DMS153 treated with DMSO at 0.1 percent for 48 hours (cell line): ENCODE measurements around the gene TCN2.
"Not testable (repeated sequence)": the region's sequence is repeated elsewhere in the genome, so short reads cannot be mapped to it uniquely, and the experiment has no call there.

Experiments
- DNase-seq: peaks from one replicate; lab custom pipeline; 2025; ENCODE audit not compliant: unreplicated experiment; lab: John Stamatoyannopoulos, UW

Gene TCN2

DNA sequence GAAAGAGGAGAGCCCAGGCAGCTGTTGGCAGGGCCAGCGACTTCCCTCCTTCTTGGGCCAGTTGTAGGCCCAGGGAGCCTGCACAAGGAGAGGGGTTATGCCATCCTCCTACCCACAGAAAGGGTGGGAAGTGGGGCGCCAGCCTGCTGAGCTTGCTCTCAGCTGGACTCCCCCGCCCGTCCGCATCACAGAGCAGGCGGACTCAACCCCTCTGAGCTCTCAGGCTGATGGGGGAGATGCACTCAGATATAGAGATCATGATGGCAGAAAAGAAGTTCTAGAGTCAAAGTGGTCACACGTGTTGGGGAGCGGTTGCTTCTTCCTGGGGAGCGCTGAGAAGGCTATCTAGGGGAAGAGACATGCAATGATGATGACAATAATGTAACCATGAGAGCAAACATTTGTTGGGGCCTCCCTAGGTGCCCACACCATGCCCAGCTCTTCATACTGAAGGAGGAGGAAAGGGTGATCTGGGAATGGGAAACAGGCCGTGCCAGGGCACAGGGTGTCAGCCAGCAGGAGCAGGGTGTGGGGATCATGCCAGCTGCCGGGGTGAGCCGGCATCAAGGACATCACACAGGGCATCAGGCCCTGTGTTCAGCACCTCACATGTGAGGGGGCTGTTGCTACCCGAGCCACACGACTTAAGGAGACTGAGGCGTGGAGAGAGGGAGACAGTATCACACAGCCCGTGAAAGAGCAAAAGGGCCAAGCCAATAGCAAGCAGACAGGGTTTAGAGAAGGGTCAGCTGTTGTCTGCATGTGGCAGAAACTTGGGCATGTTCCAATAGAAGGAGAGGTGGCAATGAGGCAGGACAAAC, 36.3 kb downstream of the TCN2 start:
- no peak for DNase-seq

DNA sequence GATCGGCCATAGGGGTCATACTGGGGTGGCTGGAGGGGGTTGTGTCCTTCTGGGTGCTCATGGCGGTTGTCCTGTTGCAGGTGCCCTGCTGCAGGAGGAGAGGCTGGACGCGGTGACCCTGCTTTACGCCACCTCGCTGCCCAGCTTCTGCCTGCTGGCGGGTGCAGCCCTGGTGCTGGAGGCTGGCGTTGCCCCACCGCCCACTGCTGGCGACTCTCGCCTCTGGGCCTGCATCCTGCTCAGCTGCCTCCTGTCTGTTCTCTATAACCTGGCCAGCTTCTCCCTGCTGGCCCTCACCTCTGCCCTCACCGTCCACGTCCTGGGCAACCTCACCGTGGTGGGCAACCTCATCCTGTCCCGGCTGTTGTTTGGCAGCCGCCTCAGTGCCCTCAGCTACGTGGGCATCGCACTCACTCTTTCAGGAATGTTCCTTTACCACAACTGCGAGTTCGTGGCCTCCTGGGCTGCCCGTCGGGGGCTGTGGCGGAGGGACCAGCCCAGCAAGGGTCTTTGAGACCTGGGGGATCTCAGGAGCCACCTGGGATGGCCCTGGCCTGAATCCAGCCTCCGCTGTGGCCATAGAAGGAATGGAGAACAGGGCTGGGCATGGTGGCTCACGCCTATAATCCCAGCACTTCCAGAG, 39.7 kb downstream of the TCN2 start:
- no peak for DNase-seq

DNA sequence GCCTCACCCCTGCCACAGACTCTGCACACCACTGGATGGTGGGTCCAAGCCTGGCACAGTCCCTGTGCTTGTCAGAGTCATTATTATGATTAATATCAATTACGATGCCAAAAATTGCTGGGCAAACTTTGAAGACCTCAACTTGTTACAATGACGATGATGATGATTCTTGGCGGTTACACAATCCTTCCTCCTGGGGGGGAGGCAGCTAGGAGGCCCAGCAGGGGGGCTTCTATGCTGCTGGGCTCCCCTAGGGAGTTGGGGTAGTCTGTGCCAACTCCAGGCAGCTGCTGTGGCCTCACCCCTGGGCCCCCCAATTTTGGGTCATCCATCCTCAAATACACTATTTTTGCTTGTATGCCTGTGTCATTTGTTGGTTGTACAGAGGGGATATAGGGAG, 40.6 kb downstream of the TCN2 start:
- DNase-seq, result no peak

DNA sequence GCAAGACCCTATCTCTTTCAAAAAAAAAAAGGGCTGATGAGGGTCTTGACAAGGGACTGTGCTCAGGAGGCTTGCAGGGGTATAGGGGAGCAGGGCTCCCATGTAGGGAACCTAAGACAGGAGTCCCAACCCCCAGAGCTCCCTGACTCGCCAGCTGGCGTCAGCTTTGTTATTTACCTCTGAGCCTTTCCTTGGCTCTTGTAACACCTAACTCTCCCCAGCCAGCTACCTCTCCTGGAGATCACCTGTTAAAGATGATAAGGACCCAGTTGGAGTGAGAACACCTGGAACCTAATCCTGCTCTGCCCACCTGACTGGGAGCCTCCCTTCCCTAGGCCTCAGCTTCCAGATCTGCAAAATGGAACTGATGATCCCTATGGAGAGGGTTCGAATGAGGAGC, 41.9 kb downstream of the TCN2 start:
- no peak for DNase-seq

DNA sequence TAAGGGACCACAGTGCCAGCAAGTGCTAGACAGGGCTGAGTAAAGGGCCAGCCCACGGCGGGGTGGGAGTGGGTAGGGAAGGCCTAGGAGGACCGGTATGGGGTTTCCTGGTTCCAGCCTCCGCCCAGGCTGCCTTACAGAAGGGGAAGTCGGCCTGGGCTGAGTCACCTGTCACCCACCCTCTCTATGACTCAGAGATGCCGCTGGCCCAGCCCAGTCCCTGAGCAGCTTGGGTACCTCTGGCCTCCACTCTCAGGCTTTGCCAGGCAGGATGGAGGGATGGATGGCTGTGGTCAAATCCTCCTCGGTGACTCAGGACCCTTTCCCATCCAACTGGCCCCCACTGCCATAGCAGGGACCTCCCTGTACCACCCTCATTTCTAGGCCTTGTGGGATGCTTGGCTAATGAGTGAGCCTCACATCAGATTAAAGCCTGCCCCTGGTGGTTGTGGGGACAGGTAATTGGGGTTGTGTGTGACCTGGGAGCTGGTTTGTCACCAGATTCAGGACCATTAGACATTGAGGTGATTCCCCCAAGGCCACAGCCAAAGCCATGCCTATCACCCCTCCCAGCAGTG, 42.5 kb downstream of the TCN2 start:
- DNase-seq, result no peak

DNA sequence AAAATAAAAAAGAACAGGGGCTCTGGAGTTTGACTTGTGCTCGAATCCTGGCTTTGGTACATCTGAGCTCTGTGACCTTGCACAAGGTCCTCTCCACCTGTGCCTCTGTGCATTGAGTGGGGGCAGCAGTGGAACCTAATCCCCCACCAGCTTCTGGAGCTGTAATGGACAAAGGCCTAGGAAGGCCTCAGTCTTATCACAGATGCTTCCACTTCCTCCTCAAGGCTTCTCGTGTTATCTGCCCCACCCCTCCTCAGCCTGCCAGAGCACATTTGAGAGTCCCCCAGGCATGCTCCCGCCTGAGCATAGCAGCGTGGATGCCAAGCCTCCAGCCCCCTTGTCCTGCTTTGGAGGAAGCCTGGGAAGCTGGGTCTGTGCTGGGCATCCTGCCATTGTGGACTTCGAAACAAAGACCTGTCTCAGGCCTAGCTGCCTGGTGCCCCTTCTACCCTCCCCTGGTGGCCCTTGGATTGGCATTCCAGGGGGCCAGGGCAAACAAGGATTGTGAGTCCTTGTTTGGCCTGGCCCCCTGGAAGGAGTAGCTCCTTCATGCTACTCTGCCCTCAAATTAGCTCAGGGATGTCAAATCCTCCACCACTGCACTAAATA, 43.6 kb downstream of the TCN2 start:
- no peak for DNase-seq

DNA sequence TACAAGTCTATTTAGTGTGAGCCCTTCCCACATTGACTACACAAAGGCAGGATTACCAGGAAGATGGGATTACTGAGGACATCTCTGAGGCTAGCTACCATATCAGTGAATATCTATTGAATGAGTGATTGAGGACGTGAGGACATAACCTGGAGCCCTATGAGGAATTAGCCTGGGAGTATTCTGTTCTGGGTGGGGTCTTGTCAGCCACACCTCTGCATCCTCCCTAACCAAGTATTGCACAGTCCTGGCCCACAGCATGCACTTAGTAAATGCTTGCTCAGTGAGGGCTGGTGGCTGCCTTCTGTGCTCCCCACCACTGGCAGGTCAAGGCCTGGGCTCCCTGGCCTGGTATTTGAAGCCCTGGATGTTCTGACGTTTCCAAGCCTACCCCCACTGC, 45.9 kb downstream of the TCN2 start:
- no peak for DNase-seq

DNA sequence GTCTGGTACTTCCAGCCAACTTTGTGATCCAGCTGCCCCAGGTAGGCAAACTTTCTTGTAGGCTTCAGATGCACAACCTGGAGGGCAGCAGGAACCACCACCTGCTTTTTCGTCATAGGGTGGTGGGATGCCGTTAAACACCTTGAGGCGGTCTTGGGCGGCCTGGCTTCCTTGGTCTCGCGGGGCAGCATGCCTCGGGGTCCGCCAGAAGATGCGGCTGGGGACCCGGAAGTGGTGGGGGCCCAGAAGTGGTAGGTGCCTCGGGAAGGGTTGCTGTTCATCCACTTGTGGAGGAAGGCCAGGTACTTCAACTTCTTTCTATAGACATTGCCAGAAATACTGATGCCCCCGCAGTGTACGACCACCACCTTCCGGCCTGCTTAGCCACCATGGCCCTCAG, 47.4 kb downstream of the TCN2 start:
- DNase-seq, result no peak

DNA sequence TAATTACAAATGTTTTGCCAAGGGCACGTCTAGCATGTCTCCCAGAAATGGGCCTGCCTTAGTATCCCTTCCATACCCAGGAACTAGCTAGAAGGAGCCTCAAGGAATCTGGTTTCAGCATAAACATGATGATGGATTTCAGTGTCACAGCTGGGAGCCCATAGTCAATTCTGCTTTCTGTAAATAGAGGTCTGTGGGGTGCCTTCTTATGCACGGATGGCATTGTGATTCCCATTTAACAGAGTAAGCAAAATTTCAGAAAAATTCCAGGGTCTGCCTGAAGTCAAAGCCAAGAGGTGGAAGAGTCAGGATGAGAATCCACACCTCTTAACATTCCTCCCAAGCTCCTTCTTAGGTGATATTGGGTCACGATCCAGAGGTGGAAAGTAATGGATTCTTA, 48.6 kb downstream of the TCN2 start:
- DNase-seq, result no peak

DNA sequence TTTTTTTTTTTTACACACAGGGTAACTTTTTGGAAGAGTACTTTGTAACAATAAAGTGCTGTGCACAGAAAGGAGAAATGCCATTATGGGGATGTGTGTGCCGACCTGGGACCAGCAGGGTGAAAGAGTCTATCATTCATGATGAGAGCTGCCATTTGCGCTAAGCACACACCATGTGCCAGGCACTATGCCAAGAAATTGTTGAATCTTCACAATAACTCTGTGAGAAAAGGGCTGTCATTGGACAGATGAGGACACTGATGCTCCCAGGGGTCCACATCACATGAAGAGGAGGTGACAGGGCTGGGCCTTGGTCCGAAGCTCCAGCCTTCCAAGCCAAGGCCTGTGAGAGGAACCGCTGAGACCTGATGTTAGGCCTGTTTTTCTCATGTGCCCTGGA, 55.1 kb downstream of the TCN2 start:
- peak; percentile 38 for DNase-seq

DNA sequence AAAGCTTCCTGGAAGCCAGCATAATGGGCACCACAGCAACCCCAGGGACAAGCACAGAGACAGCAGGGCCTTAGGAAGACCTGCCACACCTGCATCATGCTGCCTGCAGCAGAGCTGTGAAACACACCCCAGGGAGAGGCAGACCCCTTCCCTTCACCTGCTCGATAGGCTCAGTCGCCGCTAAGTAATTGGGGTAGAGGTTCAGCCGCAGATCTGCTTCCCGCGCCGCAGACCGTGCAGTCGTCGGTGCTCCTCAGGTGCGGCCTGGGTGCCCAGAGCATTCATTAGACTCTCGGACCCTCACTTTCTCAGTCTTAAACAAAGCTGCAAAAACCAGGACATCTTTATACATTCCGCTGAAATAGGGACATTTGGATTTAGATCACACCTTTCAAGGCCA, 57.8 kb downstream of the TCN2 start:
- no peak for DNase-seq

DNA sequence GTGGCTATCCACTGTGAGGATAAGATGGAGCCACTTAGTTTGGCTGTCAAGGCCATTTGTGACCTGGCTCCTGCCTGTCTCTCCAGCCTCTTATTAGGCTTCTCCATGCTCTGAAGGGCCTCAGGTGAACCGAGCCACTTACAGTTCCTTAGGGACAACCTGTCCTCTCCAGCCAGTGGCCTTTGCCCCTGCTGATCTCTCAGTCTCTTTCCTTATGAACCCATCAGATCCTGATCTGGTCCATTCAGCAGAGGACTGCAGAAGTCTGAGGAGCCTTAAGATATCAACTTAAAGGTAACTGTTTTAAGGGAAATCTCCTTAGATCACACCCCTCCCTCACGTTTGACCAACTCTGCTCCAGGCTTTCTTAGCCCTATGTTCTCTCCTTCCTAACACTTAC, 58.3 kb downstream of the TCN2 start:
- no peak for DNase-seq

DNA sequence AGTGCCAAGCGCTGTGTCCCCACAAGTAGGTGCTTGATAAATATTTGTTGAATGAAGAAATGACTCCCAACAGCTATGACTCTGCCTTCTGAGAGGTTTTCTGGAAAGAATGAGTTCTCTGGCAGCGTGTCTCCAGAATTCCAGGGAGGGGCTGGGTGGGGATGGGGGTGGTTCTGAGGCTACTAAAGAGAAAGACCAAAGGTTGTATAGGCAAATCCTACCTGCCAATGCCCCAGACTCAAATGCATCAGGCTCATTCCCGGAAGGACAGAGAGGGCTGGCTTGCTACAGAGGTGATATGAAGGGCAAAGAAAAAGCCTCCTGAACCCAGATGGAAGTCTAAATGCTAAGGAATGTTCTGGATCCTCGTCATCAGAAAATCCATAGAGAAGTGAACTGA, 58.8 kb downstream of the TCN2 start:
- DNase-seq, result no peak

DNA sequence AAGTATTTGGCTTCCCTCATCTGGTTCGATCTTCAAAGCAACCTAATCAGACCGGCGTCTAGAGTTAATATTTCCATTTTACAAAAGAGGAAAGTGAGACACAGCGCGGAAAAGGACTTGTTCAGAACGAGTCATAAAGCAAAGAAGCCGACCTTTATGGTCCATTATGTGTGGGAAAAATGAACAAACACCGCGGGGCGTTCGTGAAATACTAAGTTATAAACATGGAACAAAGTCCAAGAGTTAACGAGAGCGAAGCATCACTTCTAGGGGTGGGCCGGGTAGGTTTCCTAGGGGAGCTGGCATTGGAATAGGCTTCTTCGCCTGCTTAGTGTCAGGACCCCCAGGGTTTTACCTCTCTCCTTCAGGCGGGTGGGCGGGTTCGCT, 60.1 kb downstream of the TCN2 start:
- no peak for DNase-seq

DNA sequence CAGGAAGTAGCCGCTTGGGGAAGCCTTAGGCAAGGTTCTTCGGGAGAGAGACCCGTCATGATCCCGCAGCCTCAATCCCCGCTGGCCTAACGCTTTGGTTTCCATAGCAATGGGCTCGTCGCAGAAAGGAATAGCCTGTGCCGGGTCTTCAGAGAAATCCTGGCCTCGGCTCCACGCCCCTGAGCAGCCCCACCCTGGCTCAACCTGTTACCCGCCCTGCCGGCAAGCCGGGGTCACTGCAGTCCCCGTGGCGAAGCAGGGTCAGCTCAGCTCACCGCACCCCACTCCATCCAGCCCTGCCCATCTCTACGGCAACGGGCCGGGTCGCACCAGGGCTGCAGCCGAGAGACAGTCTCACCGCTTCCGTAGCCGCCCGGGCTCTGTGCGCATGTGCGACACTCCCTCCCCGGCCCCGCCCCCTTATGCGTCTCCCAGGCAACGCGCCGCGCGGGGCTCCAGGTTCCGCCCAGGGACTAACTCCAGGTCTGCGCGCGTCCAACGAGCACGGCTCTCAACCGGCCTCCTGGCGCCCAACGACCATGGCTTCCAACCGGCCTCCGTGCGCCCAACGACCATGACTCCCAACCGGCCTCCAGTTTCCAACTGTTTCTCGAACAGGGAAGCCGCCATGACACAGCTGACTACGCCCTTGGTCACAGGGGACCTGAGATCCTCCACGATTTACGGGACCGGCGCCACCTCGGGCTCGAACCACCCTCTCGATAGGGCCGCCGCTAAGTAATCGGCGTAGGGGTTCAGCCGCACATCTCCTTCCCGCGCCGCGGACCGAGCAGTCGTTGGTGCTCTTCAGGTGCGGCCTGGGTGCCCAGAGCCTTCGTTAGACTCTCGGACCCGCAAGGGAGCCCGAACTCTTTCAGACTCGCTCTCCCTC, 60.8 kb downstream of the TCN2 start, which contains the start of gene DUSP18:
Gene DUSP18 (minus strand): TSS at position 382 of the 892 bp plus-strand sequence. CDS start 3,872 bp downstream, outside the sequence.
- peak; percentile 79 for DNase-seq

DNA sequence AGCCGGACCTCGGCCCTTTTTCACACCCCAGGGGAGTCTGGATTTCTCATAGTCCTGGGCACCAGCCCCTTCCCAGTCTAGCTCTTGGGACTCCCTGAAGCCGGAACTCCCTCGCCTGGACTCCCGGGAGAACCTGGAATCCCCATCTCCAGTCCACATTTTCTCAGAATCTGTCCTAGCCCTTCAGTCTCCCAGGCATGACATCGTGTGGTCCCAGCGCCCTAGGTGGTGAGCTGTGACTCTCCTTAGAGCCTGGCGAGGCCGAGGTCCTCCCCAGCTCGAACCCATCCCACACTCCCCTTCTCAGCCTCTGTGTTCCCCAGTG, 61.4 kb downstream of the TCN2 start:
- no peak for DNase-seq

DNA sequence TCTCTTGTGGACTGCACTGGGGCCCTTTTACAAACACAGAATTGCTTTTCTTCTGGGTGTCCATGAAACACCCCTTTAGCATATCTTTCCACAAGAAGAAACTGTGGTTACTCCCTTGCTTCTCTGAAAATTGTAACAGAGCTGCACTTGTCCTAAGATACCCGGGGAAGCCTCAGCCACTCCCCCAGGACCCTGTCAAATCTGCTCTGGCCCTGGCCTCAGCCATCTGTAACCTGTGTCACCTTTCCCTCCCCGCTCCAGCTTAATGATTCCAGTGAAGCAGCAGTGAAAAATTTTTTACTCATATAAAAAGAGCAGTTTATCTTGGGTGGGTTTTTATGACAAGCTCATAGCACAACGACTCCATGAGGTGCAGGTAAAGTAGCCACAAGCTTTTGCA, 64.1 kb downstream of the TCN2 start:
- no peak for DNase-seq

DNA sequence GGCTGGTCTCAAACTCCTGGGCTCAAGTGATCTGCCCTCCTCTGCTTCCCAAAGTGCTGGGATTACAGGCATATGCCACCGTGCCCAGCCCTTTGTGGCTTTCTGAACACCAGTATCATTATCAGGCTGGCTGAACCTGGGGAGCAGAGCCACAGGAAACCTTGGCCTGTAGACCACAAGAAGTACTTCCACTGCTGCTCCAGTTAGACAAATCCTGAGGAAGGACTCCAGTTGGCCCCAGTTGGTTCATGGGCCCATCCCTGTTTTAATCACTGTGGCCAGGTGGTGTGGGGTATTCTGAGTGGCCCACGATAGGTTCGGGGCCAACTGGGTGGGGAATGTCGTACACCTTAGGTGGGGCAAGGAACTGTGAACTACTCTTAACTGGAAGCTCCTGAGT, 66.2 kb downstream of the TCN2 start:
- no peak for DNase-seq

DNA sequence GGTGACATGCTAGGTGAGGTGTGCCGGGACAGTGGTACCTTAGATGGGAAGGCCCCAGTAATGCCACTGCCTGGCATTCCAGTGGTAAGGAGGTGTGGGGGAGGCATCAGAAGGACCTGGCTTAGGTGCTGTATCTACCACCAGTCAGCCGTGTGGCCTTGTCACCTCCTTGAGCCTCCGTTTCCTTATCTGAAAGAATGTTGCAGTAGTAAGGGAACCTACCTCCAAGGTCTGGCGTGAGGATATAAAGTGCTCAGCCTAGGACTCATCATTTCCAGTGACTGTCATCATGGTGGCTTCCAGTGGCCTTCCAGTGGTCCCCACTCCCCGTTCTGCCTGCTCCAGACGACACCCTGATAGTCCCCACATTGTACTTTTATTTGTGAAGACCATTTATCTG, 67.5 kb downstream of the TCN2 start:
- no peak for DNase-seq

DNA sequence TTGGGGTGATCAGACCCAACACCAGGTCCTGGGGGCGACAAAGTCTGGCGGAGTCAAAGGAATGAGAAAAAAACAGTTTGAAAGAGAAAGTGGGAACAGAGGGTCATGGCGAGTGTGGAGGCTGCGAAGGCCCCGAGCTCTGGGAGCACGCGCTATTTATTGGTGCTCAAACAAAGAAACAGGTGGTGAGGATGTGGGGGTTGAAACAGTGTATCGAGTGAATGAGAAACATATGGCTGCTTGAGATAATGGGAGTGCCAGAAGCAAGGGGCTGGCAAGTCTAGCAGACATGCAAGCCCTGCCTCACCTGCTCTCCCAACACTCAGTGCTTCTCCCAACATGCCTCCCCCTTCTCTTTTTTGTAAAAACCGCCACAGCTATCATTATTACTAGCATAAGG, 68.5 kb downstream of the TCN2 start:
- peak; percentile 25 for DNase-seq

DNA sequence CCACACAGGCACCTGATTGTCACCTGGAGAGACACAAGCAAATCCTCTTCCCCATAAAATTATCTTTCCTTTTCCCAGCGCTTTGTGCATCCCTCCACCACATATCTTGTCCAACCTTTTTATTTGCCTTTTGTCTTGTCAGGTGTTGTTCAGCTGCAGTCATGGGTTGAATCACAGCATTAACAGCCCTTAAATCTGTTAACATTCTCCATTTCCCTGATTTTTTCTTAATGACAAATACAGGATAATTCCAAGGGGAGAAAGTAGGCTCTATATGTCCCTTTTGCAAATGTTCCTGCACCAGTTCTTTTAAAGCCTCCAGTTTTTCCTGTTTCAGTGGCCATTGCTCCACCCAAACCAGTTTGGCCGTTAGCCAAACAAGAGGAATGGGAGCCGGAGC, 69.6 kb downstream of the TCN2 start:
- not testable (repeated sequence) for DNase-seq
